ENCODE results near the gene EVA1A. TPM values are rescaled to one million over a fixed set of nuclear protein-coding genes. Genes with fewer than 3 reads are reported as not detected.

EVA1A gene
- total RNA-seq, 2 experiments from 2014 or later: not detected

DNA sequence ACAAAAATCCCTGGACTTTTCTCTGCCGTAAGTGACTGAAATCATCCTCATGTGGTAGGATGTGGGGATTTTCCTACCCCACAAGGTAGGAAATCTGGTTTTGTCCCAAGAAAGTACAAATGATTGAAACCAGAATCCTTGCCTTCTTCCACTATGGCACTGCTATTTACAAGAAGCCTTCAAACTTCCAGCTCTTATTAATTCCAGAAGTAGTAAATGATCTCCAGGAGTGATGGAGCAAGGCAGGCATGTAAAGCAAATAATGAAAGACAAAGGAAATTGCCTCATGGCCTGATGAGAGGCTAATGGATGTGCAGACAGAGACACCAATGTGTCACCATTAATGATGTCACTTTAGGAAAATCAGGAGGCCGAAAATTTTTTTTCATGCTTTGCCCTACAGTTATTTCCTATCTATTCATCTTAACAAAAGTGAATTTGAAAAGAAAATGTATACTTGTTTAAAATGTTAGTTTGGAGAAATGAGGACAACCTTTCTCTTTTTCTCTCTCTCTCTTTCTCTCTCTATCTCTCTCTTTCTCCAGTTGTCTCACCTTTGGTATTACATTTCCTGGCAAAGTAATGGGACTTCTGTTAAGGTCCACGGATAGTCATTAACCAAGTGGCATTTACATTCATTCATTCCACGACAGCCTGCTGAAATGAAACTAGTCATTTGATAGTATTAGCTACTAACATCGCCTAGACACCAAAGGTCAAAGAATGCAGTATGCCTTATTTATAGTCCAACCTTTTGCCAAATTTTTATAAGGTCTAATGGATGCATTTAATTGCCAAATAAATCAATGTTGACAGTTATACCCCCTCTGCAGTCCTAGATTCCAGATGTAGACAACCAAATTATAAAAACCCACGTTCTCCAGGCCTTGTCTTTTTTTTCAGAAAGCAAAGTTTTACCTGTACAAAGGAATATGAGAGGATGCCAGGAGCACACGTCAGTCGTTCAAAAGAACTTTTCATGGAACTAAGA is 5.0 kb upstream of the EVA1A start:
- Histone ChIP-seq H3K79me2 (ENCODE audit: insufficient read depth, low read depth, low read length) (no peaks in the 10 kb centered on the region), H3K27ac (ENCODE audit: low read depth, low read length, poor library complexity, severe bottlenecking) (no peak overlapping the region), H3K4me2 (ENCODE audit: low read length) (no peak overlapping the region), H3K4me3 (ENCODE audit: low read depth, low read length, poor library complexity, severe bottlenecking) (no peak overlapping the region), H2AFZ (ENCODE audit: low read length) (no peak overlapping the region), H3K9me3 (ENCODE audit: low read length) (no peaks in the 10 kb centered on the region), H3K9me2 (ENCODE audit: insufficient read depth, low read length) (no peaks in the 10 kb centered on the region), H4K20me1 (ENCODE audit: insufficient read depth, low read length) (no peaks in the 10 kb centered on the region), H3K4me1 (ENCODE audit: insufficient read depth, low read length, poor library complexity, severe bottlenecking) (no peaks in the 10 kb centered on the region), H3K36me3 (ENCODE audit: insufficient read depth, low read length) (no peaks in the 10 kb centered on the region)
- DNase-seq (ENCODE audit: low spot score): no peak
- TF ChIP-seq EZH2phosphoT487 (IDR thresholded peaks at IDR 0.05; ENCODE audit: borderline replicate concordance, low read depth, low read length): no peak
- TF ChIP-seq, protein P1, sequence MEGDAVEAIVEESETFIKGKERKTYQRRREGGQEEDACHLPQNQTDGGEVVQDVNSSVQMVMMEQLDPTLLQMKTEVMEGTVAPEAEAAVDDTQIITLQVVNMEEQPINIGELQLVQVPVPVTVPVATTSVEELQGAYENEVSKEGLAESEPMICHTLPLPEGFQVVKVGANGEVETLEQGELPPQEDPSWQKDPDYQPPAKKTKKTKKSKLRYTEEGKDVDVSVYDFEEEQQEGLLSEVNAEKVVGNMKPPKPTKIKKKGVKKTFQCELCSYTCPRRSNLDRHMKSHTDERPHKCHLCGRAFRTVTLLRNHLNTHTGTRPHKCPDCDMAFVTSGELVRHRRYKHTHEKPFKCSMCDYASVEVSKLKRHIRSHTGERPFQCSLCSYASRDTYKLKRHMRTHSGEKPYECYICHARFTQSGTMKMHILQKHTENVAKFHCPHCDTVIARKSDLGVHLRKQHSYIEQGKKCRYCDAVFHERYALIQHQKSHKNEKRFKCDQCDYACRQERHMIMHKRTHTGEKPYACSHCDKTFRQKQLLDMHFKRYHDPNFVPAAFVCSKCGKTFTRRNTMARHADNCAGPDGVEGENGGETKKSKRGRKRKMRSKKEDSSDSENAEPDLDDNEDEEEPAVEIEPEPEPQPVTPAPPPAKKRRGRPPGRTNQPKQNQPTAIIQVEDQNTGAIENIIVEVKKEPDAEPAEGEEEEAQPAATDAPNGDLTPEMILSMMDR (conservative IDR thresholded peaks at IDR 0.05; ENCODE audit: low read length): no peak
- POLR2A ChIA-PET: interaction anchor here (0.6 kb wide), 1 partner anchor 542 kb away, joined by 3 read pairs; no protein-coding TSS in a partner anchor
- intact Hi-C loops (cut with micrococcal nuclease; ENCODE audit: unreplicated experiment): no loop called here
- CTCF ChIA-PET (ENCODE audit: unreplicated experiment): no interaction called here
- BruUV-seq (replicated peaks): no TSS peak

DNA sequence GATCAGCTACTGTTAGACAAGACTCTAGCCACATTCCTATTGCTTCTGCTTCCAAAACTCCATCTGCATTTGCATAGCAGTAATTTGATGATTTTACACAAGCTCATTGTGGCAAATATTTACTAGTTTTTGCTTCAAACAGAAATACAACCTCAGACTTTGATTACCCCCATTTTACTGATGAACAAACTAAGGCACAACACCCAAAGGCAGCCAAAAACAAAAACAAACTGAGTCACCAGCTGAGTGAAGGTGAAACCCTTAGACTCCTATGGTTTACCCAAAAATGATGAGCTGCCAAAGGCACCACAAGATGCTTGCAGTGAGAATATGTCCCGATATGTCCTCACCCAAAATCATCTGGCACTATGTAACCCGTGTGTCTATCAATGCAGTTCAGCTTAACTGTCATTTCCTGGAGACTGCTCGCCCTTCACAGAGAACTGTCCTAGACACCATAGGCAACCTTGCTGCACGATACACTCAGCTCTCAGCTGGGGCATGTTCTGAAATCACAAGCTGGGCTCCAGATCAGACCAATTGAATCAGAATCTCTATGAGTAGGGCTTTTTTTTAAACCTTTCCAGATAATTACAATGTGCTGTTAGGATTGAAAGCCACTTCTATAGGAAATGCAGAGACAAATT is 4.1 kb upstream of the EVA1A start:
- no peak overlapping the region for H3K4me2 ChIP-seq (ENCODE audit: low read length)
- no peak for DNase-seq (ENCODE audit: low spot score)
- no peak overlapping the region for H3K27ac ChIP-seq (ENCODE audit: low read depth, low read length, poor library complexity, severe bottlenecking)
- no peaks in the 10 kb centered on the region for H3K4me1 ChIP-seq (ENCODE audit: insufficient read depth, low read length, poor library complexity, severe bottlenecking)
- H3K9me3 ChIP-seq (ENCODE audit: low read length): no peaks in the 10 kb centered on the region
- no TSS peak for BruUV-seq (replicated peaks)
- TF ChIP-seq, protein P1 (conservative IDR thresholded peaks at IDR 0.05; ENCODE audit: low read length): no peak
- TF ChIP-seq EZH2phosphoT487 (IDR thresholded peaks at IDR 0.05; ENCODE audit: borderline replicate concordance, low read depth, low read length): no peak
- intact Hi-C loops (cut with micrococcal nuclease; ENCODE audit: unreplicated experiment): no loop called here
- H3K79me2 ChIP-seq (ENCODE audit: insufficient read depth, low read depth, low read length): no peaks in the 10 kb centered on the region
- H3K36me3 ChIP-seq (ENCODE audit: insufficient read depth, low read length): no peaks in the 10 kb centered on the region
- no peak overlapping the region for H3K4me3 ChIP-seq (ENCODE audit: low read depth, low read length, poor library complexity, severe bottlenecking)
- no peak overlapping the region for H2AFZ ChIP-seq (ENCODE audit: low read length)
- H3K9me2 ChIP-seq (ENCODE audit: insufficient read depth, low read length): no peaks in the 10 kb centered on the region
- ChIA-PET CTCF (ENCODE audit: unreplicated experiment) (no interaction called here), POLR2A (interaction anchor here (0.6 to 1.1 kb wide), 3 partner anchors 9 to 541 kb away, joined by 3 read pairs; no protein-coding TSS in a partner anchor)
- no peaks in the 10 kb centered on the region for H4K20me1 ChIP-seq (ENCODE audit: insufficient read depth, low read length)
